NOMO-1 treated with DMSO at 0.1 percent for 48 hours (cell line): ENCODE data around the gene DNTT.
"Not testable (repeated sequence)": the region's sequence is repeated elsewhere in the genome, so short reads cannot be mapped to it uniquely, and the experiment has no call there.

ENCODE experiments used
- DNase-seq: peaks from one replicate; lab custom pipeline; 2025; ENCODE audit not compliant: unreplicated experiment; lab: John Stamatoyannopoulos, UW

The DNTT gene

DNA sequence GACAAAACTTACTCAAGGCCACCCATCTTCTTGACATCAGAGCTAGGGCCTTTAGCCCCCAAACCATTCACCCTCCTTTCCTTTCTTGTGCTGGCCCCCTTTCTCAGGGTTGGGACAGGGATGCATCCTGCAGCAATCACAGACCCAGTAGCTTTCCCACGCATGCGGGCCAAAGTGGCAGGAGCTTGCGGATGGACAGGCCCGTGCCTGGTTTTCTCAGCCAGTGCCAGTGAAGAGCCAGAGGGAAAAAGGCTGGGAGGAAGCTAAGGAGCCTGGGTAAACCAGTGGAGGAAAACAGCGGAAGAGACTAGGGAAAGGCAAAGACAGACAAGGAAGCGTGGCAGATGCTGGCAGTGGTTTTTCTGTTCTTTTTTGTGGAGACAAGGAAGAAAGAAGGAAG lies 27.8 kb upstream of the DNTT start:
- DNase-seq: no peak

DNA sequence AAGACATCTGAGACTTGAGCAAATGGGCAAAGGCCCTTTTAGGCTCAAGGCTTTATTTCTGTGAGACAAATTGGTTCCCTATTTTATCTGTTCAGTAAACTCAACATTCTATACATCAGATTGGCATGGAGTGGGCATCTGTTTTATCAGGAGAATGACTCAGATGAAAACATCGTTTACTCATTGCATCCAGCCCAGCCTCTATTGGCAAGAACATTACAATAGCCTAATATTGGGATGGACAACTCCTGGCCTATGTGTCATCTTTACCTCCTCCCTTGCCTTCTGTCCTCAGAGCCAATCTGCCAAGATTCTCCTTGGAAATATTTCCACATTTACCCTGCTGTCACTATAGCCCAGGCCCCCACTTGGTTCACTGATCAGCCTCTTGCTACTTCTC lies 27.4 kb upstream of the DNTT start:
- DNase-seq: no peak

DNA sequence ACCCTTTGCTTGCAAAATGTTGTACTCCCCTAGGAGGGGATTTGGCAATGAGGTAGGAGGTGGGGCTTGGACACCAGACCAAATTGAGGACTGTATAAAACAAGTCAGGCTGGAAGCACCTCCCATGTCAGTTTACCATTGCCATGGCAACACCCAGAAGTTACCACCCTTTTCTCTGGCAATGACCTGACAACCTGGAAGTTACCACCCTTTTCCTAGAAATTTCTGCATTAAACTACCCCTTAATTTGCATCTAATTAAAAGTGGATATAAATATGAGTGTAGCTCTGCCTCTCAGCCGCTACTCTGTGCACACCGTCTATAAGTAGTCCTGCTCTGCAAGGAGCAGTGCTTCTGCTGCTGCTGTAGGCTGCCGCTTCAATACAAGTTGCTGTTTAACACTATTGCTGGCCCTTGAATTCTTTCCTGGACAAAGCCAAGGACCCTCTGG lies 25.0 kb upstream of the DNTT start:
- no peak for DNase-seq

DNA sequence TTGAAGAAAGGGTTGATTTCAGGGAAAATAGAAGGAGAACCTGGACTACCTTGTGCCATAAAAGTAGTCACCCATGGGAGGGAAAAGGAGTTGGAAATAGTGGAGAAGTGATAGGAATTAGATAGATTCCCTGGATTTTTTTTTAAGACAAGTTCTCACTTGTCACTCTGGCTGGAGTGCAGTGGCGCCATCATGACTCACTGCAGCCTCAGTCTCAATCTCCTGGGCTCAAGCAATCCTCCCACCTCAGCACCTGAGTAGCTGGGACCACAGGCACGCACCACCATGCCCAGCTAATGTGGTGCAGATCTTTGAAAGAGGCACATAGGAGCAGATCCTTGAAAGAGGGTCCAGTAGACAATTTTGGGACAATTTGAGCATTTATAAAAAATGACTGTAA lies 23.4 kb upstream of the DNTT start:
- no peak for DNase-seq

DNA sequence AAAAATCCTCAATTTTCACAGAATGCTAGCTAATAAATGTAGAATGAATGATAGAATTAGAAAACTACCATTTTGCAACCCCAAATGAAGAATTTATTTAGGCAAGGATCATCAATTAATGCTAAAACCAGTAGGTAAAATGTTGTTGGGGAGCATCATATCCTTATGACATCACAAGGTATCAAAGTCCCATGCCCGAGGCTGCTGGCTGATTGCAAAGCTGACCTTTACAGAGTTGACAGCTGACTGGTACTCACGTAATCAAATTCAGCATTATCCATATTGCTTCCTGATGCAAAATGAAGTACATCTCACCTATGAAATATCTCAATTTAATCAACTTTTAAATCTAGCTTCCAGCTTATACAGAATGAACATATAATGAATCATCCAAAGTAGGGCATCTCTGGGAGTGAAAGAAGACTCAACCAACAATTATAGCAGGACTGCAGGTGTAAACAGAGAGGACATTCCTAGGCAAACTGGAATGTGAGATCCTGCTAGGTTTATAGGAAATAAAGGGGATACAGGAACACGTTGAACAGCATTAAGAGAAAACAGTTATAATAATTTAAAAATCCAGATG lies 22.7 kb upstream of the DNTT start:
- DNase-seq: no peak

DNA sequence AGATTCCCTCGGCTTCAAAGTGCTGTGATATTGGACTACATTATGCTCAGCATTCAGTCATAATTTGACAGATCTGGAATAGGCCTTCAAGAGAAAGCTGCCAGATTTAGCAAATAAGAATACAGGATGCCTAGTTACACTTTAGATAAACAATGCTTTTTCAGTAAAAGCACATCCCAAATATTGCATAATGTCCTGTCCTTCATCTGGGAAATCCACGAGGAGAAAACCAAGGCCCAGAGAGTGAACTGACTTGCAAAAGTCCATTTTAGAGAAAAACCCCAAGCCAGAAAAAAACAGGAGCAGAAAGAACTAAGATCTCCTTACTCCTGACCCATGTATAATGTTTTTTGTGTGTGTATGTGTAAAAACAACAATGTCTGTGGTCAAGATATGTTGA lies 20.9 kb upstream of the DNTT start:
- no peak for DNase-seq

DNA sequence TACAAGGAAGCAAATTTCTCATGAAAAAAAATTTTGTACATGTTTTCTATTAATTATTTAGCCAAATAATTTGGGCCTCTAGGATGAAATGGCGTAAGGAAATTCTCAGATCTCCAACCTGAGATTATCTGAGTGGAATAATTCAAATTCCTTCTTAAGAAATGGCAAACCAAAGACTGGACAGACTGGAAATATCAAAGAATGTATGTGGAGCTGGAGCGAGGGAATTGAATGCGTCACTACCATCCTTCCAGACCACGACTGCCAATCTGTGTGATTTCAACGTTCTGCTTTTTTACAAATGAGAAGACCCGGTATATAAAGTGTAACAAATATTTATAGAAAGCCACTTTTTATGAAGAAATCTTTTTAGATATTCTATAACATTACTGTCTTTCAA lies 20.5 kb upstream of the DNTT start:
- no peak for DNase-seq

DNA sequence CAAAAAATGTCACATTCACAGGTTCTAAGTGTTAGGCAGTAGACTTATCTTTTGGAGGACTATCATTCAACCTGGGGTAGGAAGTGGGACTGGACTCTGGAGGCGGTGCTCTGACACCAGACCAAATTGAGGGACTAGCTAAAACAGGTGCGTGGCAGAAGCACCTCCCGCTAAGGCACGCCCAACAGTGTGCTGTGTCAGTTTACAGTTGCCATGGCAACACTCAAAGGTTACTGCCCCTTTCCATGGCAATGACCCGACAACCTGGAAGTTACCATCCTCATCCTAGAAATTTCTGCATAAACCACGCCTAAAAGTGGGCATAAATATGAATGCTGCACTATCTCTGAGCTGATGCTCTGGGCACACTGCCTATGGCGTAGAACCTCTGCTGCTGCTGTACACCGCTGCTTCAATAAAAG lies 18.9 kb upstream of the DNTT start:
- DNase-seq: no peak

DNA sequence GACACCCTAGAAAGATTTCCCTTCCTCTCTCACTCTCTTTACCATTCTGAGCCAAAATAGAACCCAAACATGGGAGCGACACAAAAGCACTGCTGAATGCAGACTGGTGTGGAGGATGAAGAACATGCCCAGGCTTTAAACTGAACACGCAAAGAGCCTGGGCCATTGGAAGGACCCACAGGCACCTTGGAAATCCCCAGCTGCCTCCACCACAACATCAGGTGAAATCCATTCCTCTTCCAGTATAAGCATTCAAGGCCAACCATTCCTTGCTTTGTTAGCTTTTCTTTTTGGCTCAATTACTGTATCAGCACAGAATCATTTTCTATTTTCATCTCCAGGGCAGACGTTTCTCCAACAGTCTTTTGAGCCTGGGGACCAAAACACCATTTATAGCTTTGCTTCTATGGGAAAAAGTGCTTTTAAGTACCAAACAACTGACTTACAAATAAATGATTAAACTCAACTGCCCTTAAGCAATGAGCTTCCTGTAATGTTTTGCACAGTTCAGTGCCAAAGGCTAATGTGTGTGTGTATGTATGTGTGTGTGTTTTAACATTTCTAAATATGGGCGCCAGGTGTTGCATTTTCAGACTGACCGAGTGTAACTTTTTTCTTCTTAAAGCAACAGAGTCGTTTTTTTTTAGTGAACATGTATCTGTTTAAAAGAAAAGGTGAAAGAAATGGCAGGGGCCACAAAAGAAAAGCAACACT lies 16.7 kb upstream of the DNTT start:
- peak; percentile 29 for DNase-seq

DNA sequence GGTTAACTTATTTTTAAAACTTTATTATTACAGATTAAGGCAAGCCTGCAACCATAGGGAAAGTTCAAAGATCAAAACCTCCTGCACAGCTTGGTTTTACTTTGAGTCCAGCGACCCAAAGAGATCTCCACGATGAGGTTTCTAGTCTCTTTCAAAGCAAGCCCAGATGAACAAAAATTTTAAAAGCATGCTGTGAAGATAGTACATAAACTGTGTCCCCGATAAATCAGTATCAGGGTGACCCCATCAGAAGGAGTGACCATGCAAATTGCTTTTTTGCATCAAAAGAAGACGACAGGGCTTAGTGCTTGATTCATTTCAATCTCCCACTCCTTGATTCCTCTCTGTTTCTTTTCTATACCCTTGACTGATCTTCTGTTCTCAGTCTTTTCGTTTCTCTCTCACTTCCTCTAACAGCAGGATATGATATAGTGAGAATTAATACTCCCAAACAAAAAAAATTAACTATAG lies 16.0 kb upstream of the DNTT start:
- peak; percentile 51 for DNase-seq

DNA sequence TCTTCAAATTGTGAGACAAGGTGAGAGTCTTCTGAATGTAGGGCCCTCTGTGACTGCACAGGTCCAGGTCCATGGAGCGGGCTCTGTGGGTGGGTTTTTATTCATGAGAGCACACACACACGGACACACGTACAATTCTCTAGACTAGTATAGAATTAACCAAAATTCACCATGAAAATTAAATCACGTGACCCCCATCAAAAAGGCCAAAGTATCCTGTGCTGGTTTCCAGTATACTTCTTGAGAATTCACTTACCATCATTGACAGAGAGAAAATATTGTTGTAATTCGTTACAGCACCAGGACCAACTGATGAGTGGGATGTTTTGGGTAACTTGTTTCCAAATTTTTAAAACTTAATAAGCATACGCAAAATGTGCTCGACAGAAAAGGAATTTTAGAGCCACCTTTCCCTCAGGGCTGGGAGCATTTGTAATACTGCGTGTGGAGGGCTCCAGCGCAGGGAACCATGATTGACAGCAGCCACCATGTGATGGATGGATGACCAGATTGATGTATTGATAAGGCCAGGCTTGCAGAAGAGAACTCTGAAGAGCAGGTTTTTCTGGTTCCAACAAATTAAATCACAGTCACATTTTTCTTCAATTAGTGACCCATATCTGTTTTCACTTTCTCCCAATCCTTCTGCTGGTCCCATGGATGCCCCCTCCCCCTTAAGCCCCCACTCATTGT lies 14.9 kb upstream of the DNTT start:
- DNase-seq: no peak

DNA sequence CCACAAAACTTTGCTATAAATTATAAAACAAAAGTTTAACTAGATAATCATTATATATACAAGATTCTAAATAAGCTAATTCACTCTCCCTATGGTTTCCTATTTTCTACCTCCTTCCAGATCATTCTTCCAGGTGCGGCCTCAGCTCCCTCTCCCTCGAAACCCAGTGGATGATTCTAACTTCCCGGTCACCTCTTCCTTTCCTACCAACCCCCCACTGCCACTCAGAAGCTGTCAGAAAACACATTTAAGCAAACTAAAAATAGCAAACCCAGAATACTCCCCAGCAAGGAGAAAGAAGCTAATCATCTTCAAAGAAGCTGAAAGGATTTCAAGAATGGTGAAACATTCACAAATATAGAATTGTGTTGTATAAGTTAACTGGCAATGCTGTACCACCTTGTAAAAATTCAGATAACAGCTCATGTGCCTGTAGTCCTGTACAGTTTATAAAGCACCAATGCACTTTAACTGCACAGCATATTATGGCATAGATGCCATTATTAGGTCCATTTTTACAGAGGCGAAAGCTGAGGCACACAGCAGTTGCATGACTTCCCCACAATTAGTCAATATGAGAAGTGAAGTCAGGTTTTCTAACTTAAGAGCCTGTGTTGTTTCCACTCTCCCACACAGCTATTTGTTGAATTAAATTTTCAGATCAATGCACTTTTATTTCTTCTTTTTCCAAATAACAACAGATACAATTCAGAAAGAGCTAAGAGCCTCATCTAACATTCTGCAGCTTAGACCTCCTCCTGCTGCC lies 13.7 kb upstream of the DNTT start:
- DNase-seq: no peak

DNA sequence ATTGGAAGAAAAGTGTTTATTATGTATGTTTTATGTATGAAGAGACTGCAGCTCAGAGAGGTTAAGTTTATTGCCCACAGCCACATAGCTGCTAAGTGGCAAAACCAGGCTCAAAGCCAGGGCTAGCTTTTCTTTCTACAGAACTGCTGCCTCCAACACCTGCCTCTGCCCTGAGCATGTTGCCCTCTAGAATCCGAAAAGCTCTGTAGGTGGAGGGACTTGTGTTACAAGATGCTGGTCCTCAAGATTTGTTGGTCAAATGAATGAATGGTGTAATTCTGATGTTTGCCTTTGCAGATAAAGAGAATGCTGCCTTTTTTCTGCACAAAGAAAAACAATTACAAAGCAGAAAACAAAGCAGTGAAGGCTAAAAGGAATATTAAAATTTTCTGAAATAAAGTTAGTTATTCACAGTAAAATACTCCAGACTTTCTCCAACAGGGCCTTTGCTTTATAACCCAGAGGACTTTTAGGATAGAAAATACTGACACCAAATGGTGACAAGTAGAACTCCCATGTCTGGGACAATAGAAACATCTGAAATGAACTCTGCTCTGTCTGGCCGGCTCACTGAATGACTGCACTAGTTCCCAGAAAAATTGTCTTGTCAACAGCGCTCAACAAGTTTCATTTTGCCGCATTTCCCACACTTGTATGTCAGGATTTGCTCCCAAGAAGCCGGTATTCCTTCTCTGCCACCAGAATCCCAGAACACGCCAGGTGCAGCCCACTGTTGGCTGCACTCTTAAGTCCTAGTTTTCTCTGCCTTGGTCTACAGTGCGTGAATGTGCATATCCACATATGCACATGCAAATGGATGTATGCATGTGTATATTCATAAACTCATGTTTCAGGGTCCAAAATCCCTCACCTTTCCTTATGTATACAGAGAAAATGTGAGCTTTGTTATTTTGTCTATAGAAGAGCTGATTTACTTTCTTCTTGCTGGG lies 11.0 kb upstream of the DNTT start:
- peak; percentile 69 for DNase-seq

DNA sequence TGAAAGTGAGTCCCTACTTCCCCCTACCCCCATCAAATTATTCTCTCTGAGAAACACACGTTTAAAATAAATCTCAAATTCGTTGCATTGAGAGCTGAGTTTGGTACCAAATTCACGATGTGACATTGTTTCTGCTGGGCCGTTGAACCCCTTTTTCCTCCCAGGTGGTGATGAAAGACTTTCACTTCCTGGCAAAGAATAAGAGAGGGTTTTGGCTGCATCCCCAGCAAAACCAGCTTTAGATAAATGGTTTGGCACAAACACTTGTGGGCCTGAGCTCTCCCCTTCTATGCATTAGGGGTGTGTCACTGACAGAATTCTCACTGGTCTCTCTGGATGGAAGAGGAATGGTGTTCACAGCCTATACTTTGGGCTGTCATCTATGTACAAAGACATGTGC lies 8.8 kb upstream of the DNTT start:
- no peak for DNase-seq

DNA sequence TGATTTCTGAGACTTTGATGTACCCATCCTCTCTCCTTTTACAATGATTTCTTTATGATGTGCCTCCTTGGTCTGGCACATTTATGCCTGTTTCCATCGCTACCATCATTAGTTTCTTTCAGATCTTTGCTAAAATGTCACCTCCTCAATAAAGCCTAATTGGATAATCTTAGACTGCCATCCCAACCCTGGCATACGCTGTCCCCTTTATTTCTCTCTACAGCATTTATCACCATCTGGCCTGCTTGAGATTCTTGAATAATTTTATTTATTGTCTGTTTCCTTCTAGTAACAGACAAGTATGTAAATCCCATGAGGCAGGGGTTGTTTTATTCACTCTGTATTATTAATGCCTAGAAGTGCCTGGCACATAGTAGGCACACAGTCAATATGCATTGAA lies 6.7 kb upstream of the DNTT start:
- DNase-seq: no peak

DNA sequence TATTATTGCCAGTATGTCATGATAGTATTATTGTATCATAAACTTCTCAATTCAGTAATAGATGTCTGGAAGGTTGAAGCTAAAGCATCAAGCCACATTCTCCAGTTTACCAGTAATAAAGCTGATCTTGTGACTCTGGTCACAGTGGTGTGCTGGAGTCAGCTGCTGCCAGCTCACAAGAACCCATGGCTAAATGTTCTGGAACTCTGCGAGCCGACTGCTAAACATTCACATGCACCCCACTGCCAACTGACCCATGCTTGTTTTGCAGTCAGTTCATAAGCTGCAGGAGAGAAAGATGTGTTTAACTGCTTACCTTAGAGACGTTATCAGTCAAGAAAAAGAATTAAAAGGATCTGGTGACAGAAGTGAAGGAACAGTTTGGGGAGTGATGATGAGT lies 5.9 kb upstream of the DNTT start:
- no peak for DNase-seq

DNA sequence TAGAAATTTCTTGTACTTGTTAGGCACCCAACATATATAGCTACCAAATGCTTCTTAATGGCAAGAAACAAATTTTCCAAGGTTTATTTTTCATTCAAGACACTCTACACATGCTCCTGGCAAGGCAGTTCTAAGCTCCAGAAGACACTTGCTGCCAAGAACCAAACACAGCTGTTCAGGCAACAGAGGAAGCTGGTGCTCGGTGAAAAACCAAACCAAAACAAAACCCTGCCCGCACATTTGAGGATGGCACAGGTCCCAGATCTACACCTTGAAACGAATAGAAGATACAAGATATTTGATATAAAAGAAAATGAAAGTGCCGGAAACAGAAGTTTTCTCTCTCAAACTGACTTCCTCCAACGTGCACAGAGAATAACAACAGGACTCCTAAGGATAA lies 4.9 kb upstream of the DNTT start:
- no peak for DNase-seq

DNA sequence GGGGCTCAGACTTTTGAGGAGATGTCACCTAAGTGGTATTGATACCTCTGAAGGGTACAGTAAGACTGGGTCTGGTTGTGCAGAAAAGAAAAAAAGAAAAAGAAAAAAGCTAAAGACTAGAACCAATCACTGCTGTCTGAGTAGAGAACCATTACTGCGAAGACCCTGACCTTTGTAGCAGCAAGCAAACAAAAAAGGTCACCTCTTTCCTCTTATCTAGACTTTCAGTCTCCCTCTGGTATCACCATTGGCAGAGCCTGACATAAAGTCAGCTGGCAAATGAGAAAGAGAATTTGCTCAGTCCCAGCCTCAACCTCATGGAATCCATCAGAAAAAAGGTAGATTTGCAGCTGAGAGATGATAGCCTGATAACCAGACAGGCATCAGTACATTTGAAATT lies 2.6 kb upstream of the DNTT start:
- DNase-seq: no peak

DNA sequence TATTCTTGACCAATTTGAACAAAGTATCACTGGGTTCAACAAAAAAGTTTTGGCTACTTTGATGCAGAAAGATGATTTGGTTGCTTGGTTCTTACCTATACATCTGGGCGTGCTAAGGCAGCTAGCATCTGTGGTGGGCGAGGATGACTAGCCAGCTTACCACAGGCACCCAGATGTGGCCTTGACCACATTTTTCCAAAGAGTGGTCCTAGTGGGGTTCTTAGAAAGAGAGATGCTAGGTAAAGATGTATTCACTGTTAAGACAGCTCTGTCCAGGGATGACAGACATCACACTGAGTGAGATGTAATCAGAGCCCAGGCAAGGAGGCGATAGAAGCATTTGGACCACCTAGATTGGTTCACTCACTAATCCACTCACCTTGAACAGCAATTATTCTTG lies 785 bp downstream of the DNTT start:
- DNase-seq: no peak

DNA sequence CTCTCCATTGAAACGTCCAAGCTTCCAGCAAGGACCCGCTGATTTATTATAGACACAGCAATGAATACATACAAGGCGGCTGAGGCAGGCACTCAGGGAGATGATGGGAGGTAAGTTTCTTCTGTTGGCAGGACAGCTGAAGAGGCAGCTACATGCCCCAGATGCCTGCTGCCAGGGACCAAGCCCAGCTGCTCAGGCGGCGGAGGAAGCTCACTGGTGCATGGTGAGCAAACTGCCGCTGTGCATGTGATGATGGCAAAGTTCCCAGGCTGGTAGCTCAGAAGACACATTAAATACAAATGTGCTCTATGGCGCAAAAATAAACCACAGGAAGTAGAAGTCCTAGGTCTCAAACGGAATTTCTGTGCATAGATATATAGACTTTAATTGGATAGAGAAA lies 2.3 kb downstream of the DNTT start:
- no peak for DNase-seq

DNA sequence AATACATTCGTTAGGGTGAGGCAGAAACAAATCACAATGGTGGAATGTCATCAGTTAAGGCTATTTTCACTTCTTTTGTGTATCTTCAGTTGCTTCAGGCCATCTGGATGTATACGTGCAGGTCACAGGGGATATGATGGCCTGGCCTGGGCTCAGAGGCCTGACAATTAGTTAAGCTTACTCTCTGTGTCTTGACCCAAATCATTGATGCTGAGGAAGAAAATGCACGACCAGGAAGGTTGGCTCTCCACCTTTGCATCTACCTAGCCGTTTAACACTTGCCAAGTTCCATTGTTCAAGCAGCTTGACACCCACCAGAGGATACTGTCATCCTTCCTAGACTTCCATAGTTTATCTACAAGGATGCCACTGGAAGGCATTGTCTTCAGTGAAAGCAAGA lies 4.6 kb downstream of the DNTT start:
- not testable (repeated sequence) for DNase-seq
